PC-3 (cell line): Measurements from ENCODE around the gene CEP290. TPM values are rescaled to one million over a fixed set of nuclear protein-coding genes. Genes with fewer than 3 reads are reported as not detected.

Source experiments
- ATAC-seq: fragments of 200-7000 bp; cut with Tn5 transposase; 2 replicates; pipeline ENCODE4 v1.9.1; 2020; ENCODE audit warnings: mild to moderate bottlenecking, moderate library complexity
- BruUV-seq: library from RNA; stranded (reverse); fragments of 400-500 nt; replicated peaks from 2 replicates; lab custom pipeline; 2021; lab: Mats Ljungman, UMichigan
- CTCF ChIA-PET: fragments of 300-600 bp; sonication (Branson Sonifier 250); formaldehyde crosslinking; loops from one replicate; lab custom pipeline; 2022; ENCODE audit warnings: antibody characterized with exemption; lab: Charles Lee
- POLR2A ChIA-PET: fragments of 300-600 bp; sonication (Branson Sonifier 250); formaldehyde crosslinking; loops from one replicate; lab custom pipeline; 2022; ENCODE audit warnings: antibody characterized with exemption; ENCODE audit not compliant: unreplicated experiment; lab: Charles Lee
- DNase-seq: peaks from one replicate; pipeline ENCODE4 v3.0.0-alpha.2; 2015
- H2AFZ ChIP-seq: fragments of 300-600 bp; sonication (generic); 2 replicates; pipeline ENCODE4 v1.6.0; 2016; ENCODE audit warnings: antibody characterized with exemption, low read length
- H3F3A ChIP-seq: fragments of 300-600 bp; sonication (generic); one replicate; pipeline ENCODE4 v1.6.0; 2017; ENCODE audit warnings: antibody characterized with exemption, low read length, control low read depth, mild to moderate bottlenecking; ENCODE audit not compliant: unreplicated experiment
- H3K27ac ChIP-seq: fragments of 300-600 bp; sonication (generic); 2 replicates; pipeline ENCODE4 v1.5.1; 2016; ENCODE audit warnings: mild to moderate bottlenecking, low read length
- H3K27me3 ChIP-seq: fragments of 300-600 bp; sonication (generic); 2 replicates; pipeline ENCODE4 v1.6.1; 2016; ENCODE audit warnings: low read length, mixed read lengths
- H3K36me3 ChIP-seq: fragments of 300-600 bp; sonication (generic); 2 replicates; pipeline ENCODE4 v1.6.1; 2016; ENCODE audit warnings: low read depth, mixed run types, low read length, mixed read lengths
- H3K4me1 ChIP-seq: fragments of 300-600 bp; sonication (generic); 2 replicates; pipeline ENCODE4 v1.5.1; 2016; ENCODE audit warnings: low read length; ENCODE audit not compliant: insufficient read depth
- H3K4me2 ChIP-seq: fragments of 300-600 bp; sonication (generic); 2 replicates; pipeline ENCODE4 v1.6.0; 2016; ENCODE audit warnings: low read length
- H3K4me3 ChIP-seq: fragments of 300-600 bp; sonication (generic); 2 replicates; pipeline ENCODE4 v1.5.1; 2016; ENCODE audit warnings: mild to moderate bottlenecking, low read length, mixed read lengths
- H3K79me2 ChIP-seq: fragments of 300-600 bp; sonication (generic); 2 replicates; pipeline ENCODE4 v1.6.1; 2017; ENCODE audit warnings: low read length, mixed read lengths
- H3K9ac ChIP-seq: fragments of 300-600 bp; sonication (generic); 2 replicates; pipeline ENCODE4 v1.6.0; 2016; ENCODE audit warnings: mild to moderate bottlenecking, low read length
- H3K9me2 ChIP-seq: fragments of 300-600 bp; sonication (generic); replicated peaks from 2 replicates; pipeline ENCODE4 v1.6.1; 2016; ENCODE audit warnings: mixed run types, low read length, mixed read lengths
- H3K9me3 ChIP-seq: fragments of 300-600 bp; sonication (generic); 2 replicates; pipeline ENCODE4 v1.6.1; 2016; ENCODE audit warnings: low read length, mixed read lengths
- H4K20me1 ChIP-seq: fragments of 300-600 bp; sonication (generic); 2 replicates; pipeline ENCODE4 v1.6.1; 2016; ENCODE audit warnings: low read length, mixed read lengths
- EZH2 ChIP-seq: fragments of 300-600 bp; sonication (generic); IDR thresholded peaks from one replicate; pipeline ENCODE4 v1.6.1; 2017; ENCODE audit warnings: antibody characterized with exemption, mild to moderate bottlenecking, low read length; ENCODE audit not compliant: unreplicated experiment
- EZH2phosphoT487 ChIP-seq: fragments of 300-600 bp; sonication (generic); IDR thresholded peaks from 2 replicates; pipeline ENCODE4 v1.6.1; 2018; ENCODE audit warnings: mild to moderate bottlenecking, antibody characterized with exemption, low read length, borderline replicate concordance
- intact Hi-C: fragments of 100-400 bp; cut with micrococcal nuclease; formaldehyde crosslinking; loops from 2 replicates; pipeline ENCODE4 v1.9.0; 2023
- total RNA-seq: library from RNA; depleted of rRNA; stranded (reverse); fragments of >200 nt; gene quantifications from 2 replicates; pipeline ENCODE4 v1.2.3, GENCODE V29; 2014
- TF ChIP-seq, protein P1 (sequence below): fragments of 300-600 bp; sonication (generic); conservative IDR thresholded peaks from 2 replicates; pipeline ENCODE4 v1.5.1; 2017; ENCODE audit warnings: antibody characterized with exemption, low read depth, mild to moderate bottlenecking, low read length

Gene CEP290
- total RNA-seq, 1 experiment from 2014 or later, result 9.7 TPM

DNA sequence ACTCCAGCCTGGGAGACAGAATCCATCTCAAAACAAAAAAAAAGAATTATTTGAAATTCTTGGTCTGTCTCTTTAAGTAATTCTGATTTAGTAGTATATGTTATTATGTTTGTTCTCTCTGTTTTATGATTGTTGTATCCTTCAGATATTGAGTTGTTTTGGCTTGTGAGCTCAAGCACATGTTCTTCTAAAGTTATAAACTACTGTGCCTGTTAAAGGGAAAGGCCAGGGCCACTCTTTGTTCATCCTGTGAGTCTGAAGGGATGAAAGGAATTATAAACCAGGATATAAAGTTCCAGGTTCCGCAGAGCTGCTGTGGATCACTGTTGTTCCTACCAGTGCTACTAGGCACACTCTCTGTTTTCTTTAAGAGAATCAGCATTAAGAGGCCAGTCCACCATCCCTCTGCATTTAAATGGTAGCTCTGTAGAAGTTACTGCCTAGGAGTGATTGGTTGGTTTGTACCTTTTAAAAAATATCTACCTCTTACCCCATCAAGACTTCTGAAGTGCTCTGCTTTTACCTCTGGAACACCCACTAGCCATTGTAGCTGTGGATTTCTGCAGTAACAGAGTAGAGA is 14.3 kb upstream of the CEP290 start:
- Histone ChIP-seq H3K4me1 (no peaks in the 10 kb centered on the region), H3K36me3 (peaks cover 4% of the 10 kb centered on the region; the same call in 1 of the 2 replicates), H3F3A (no peaks in the 10 kb centered on the region), H3K27ac (no peak overlapping the region), H3K27me3 (no peaks in the 10 kb centered on the region), H3K9me3 (no peaks in the 10 kb centered on the region), H4K20me1 (0 out of 2 replicates have a peak, but pooled peaks cover 4% of the 10 kb centered on the region), H3K79me2 (0 out of 2 replicates have a peak, but pooled peaks cover 3% of the 10 kb centered on the region), H3K4me2 (no peak overlapping the region), H3K9ac (no peak overlapping the region), H3K4me3 (no peak overlapping the region), H2AFZ (no peak overlapping the region), H3K9me2 (no peaks in the 10 kb centered on the region)
- TF ChIP-seq, protein P1, sequence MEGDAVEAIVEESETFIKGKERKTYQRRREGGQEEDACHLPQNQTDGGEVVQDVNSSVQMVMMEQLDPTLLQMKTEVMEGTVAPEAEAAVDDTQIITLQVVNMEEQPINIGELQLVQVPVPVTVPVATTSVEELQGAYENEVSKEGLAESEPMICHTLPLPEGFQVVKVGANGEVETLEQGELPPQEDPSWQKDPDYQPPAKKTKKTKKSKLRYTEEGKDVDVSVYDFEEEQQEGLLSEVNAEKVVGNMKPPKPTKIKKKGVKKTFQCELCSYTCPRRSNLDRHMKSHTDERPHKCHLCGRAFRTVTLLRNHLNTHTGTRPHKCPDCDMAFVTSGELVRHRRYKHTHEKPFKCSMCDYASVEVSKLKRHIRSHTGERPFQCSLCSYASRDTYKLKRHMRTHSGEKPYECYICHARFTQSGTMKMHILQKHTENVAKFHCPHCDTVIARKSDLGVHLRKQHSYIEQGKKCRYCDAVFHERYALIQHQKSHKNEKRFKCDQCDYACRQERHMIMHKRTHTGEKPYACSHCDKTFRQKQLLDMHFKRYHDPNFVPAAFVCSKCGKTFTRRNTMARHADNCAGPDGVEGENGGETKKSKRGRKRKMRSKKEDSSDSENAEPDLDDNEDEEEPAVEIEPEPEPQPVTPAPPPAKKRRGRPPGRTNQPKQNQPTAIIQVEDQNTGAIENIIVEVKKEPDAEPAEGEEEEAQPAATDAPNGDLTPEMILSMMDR, result no peak
- TF ChIP-seq EZH2, result no peak
- ChIA-PET CTCF (no interaction called here), POLR2A (interaction anchor here (0.6 kb wide), 1 partner anchor 14 kb away, joined by 3 read pairs; the partner anchor contains the start of genes CEP290 and TMTC3)
- intact Hi-C loops, result loop anchor here (10.0 kb wide), 1 partner anchor 89 kb away; no protein-coding TSS in a partner anchor
- BruUV-seq, result no TSS peak
- DNase-seq (no peak), ATAC-seq (no peak)

DNA sequence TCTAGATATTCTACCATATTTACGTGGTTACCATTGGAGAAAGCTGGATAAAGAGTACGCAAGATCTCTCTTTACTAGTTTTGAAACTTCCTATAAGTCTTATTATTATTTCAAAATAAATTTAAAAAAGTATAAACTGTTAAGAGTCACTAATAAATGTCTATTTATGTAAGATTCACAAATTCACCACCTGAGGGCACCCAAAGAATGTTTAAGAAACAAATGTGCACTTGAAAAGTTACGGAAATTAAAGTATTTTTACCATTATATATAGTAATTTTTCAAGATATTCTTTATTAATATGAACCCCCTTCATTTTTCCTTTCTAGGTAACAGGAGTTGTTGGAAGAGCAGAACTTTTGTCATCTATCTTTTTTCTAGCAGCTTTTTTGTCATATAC is 12.1 kb upstream of the CEP290 start:
- Histone ChIP-seq H3K9me3 (no peaks in the 10 kb centered on the region), H4K20me1 (0 out of 2 replicates have a peak, but pooled peaks cover 4% of the 10 kb centered on the region), H3K36me3 (no peaks in the 10 kb centered on the region), H3K9ac (no peak overlapping the region), H3K9me2 (no peaks in the 10 kb centered on the region), H3K27me3 (no peaks in the 10 kb centered on the region), H3K79me2 (0 out of 2 replicates have a peak, but pooled peaks cover 3% of the 10 kb centered on the region), H3K4me1 (no peaks in the 10 kb centered on the region), H3K4me3 (no peak overlapping the region), H3F3A (no peaks in the 10 kb centered on the region), H2AFZ (no peak overlapping the region), H3K27ac (no peak overlapping the region), H3K4me2 (no peak overlapping the region)
- intact Hi-C loops, result loop anchor here (1.0 to 10.0 kb wide), 4 partner anchors 91 to 839 kb away; no protein-coding TSS in a partner anchor
- TF ChIP-seq EZH2 (no peak), EZH2phosphoT487 (no peak)
- TF ChIP-seq, protein P1, result peak; percentile 50
- ATAC-seq (no peak), DNase-seq (peak; percentile 65)
- BruUV-seq, result no TSS peak
- ChIA-PET CTCF (no interaction called here), POLR2A (no interaction called here)

DNA sequence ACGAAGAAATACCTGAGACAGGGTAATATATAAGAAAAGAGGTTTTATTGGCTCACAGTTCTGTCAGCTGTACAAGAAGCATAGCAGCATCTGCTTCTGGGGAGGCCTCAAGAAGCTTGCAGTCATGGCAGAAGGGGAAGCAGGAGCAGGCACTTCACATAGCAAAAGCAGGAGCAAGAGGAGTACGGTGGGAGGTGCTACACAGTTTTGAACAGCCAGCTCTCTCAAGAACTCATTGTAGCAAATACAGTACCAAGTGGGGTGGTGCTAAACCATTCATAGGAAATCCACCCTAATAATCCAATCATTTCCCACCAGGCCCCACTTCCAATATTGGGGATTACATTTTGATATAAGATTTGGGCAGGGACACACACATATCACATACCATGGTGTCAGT is 8.2 kb upstream of the CEP290 start:
- no peak overlapping the region for H3K27ac ChIP-seq
- H3K4me3 ChIP-seq, result no peak overlapping the region
- H3K27me3 ChIP-seq, result no peaks in the 10 kb centered on the region
- no TSS peak for BruUV-seq
- no peak overlapping the region for H2AFZ ChIP-seq
- no peak overlapping the region for H3K4me2 ChIP-seq
- no peaks in the 10 kb centered on the region for H3K9me3 ChIP-seq
- DNase-seq, result no peak
- intact Hi-C loops, result loop anchor here (5.0 to 10.0 kb wide), 2 partner anchors 95 to 242 kb away; no protein-coding TSS in a partner anchor
- CTCF ChIA-PET, result no interaction called here
- no peaks in the 10 kb centered on the region for H3K4me1 ChIP-seq
- 0 out of 2 replicates have a peak, but pooled peaks cover 4% of the 10 kb centered on the region for H4K20me1 ChIP-seq
- H3K79me2 ChIP-seq, result peaks cover 25% of the 10 kb centered on the region
- no peak for ATAC-seq
- POLR2A ChIA-PET, result no interaction called here
- no peak overlapping the region for H3K9ac ChIP-seq
- H3F3A ChIP-seq, result no peaks in the 10 kb centered on the region
- H3K9me2 ChIP-seq, result no peaks in the 10 kb centered on the region
- H3K36me3 ChIP-seq, result no peaks in the 10 kb centered on the region
- TF ChIP-seq EZH2 (no peak), EZH2phosphoT487 (no peak)
- TF ChIP-seq, protein P1, result no peak
